Mesenteric fat pad (tissue), 1 donor: ENCODE data around the gene TMEM201. TPM values are rescaled to one million over a fixed set of nuclear protein-coding genes. Genes with fewer than 3 reads are reported as not detected.
"Not testable (repeated sequence)": the region's sequence is repeated elsewhere in the genome, so short reads cannot be mapped to it uniquely, and the experiment has no call there.

ENCODE experiments used
- DNase-seq: peaks from one replicate; pipeline ENCODE4 v3.0.0-alpha.2; 2020; ENCODE audit warnings: low spot score
- long read RNA-seq: library from polyadenylated mRNA; unstranded; transcript quantifications from one replicate; pipeline ENCODE4 v2.0.0, GENCODE V29; 2020
- total RNA-seq: library from RNA; stranded (reverse); fragmentation: NEBNext Ultra II Directional; extraction: Animal tissue kit (Norgen Biotek cat#: 25700); gene quantifications from one replicate; pipeline ENCODE4 v1.2.1, GENCODE V29; 2021
- donor health status: DM: yes; HTN: yes; CAD: no.

The TMEM201 gene
- 9.8 TPM for total RNA-seq
- long read RNA-seq, partial matches to known transcripts = 7 of 23 reads
- long read RNA-seq, other reads (novel, unspliced or antisense) = 16 of 23 reads

GRCh38 chr1:9588551-9589143 is at the start of gene TMEM201:
Gene TMEM201 (plus strand): TSS chr1:9588911. CDS start chr1:9588931, 20 bp downstream.
- peak; percentile 97 for DNase-seq

- peak; percentile 100 for DNase-seq
Measured at GRCh38 chr1:9539165-9539828, 49.4 kb upstream of the TMEM201 start, which contains the start of gene SLC25A33. Gene SLC25A33 (plus strand): TSS chr1:9539465. CDS start chr1:9539692, 227 bp downstream.

- DNase-seq = no peak
Measured at GRCh38 chr1:9539829-9540550, 48.7 kb upstream of the TMEM201 start.

GRCh38 chr1:9542430-9542829 is 46.3 kb upstream of the TMEM201 start:
- no peak for DNase-seq

- DNase-seq = no peak
Measured at GRCh38 chr1:9544926-9545325, 43.8 kb upstream of the TMEM201 start.

- no peak for DNase-seq
Measured at GRCh38 chr1:9549955-9550546, 38.7 kb upstream of the TMEM201 start.

GRCh38 chr1:9551984-9552383 is 36.7 kb upstream of the TMEM201 start:
- DNase-seq = no peak

GRCh38 chr1:9553736-9554144 is 35.0 kb upstream of the TMEM201 start:
- no peak for DNase-seq

- peak; percentile 3 for DNase-seq
Measured at GRCh38 chr1:9555942-9556341, 32.8 kb upstream of the TMEM201 start.

- DNase-seq = no peak
Measured at GRCh38 chr1:9557624-9558023, 31.1 kb upstream of the TMEM201 start.

GRCh38 chr1:9558271-9558945 is 30.3 kb upstream of the TMEM201 start:
- no peak for DNase-seq

GRCh38 chr1:9558946-9559545 is 29.7 kb upstream of the TMEM201 start:
- no peak for DNase-seq

GRCh38 chr1:9559673-9560072 is 29.0 kb upstream of the TMEM201 start:
- DNase-seq = no peak

GRCh38 chr1:9560090-9560489 is 28.6 kb upstream of the TMEM201 start:
- not testable (repeated sequence) for DNase-seq

- DNase-seq = no peak
Measured at GRCh38 chr1:9561429-9561828, 27.3 kb upstream of the TMEM201 start.

- no peak for DNase-seq
Measured at GRCh38 chr1:9569267-9569666, 19.4 kb upstream of the TMEM201 start.

GRCh38 chr1:9570886-9571529 is 17.7 kb upstream of the TMEM201 start:
- not testable (repeated sequence) for DNase-seq

- DNase-seq = no peak
Measured at GRCh38 chr1:9573723-9574122, 15.0 kb upstream of the TMEM201 start.

- no peak for DNase-seq
Measured at GRCh38 chr1:9575486-9575885, 13.2 kb upstream of the TMEM201 start.

GRCh38 chr1:9576903-9577302 is 11.8 kb upstream of the TMEM201 start:
- DNase-seq = no peak
